PC-9 (cell line): ENCODE data around the gene ZDHHC18. TPM values are rescaled to one million over a fixed set of nuclear protein-coding genes. Genes with fewer than 3 reads are reported as not detected.

Experiments used
- BruUV-seq: library from RNA; stranded (reverse); fragments of 400-500 nt; replicated peaks from 2 replicates; lab custom pipeline; 2021; lab: Mats Ljungman, UMichigan
- CTCF ChIA-PET: fragments of 300-600 bp; sonication (Branson Sonifier 250); formaldehyde crosslinking; loops from one replicate; lab custom pipeline; 2022; ENCODE audit warnings: antibody characterized with exemption; lab: Charles Lee
- POLR2A ChIA-PET: fragments of 300-600 bp; sonication (Branson Sonifier 250); formaldehyde crosslinking; loops from one replicate; lab custom pipeline; 2022; ENCODE audit warnings: antibody characterized with exemption; ENCODE audit not compliant: unreplicated experiment; lab: Charles Lee
- DNase-seq, 2 experiments: peaks; one replicate each; pipeline versions ENCODE4 v3.0.0 to v3.0.0-alpha.2; 2015 to 2022; ENCODE audit warnings: mixed read lengths in 1 of 2
- H2AFZ ChIP-seq: fragments of 200-600 bp; sonication (generic); 2 replicates; pipeline ENCODE4 v1.8.1; 2017; ENCODE audit warnings: antibody characterized with exemption
- H3F3A ChIP-seq: fragments of 200-600 bp; sonication (generic); 2 replicates; pipeline ENCODE4 v1.8.1; 2017; ENCODE audit warnings: antibody characterized with exemption, mild to moderate bottlenecking, low read depth; ENCODE audit not compliant: insufficient read depth
- H3K27ac ChIP-seq: fragments of 200-600 bp; sonication (generic); 2 replicates; pipeline ENCODE4 v1.6.1; 2016; ENCODE audit warnings: mixed run types
- H3K27me3 ChIP-seq: fragments of 200-600 bp; sonication (generic); 2 replicates; pipeline ENCODE4 v1.6.1; 2016; ENCODE audit warnings: low read depth, mixed run types; ENCODE audit not compliant: insufficient read depth
- H3K36me3 ChIP-seq: fragments of 200-600 bp; sonication (generic); 2 replicates; pipeline ENCODE4 v1.6.1; 2016; ENCODE audit warnings: low read depth, mixed run types
- H3K4me1 ChIP-seq: fragments of 200-600 bp; sonication (generic); replicated peaks from 2 replicates; pipeline ENCODE4 v1.6.1; 2016; ENCODE audit warnings: mixed run types; ENCODE audit not compliant: insufficient read depth
- H3K4me2 ChIP-seq: fragments of 200-600 bp; sonication (generic); 2 replicates; pipeline ENCODE4 v1.6.1; 2017; ENCODE audit warnings: mixed run types
- H3K4me3 ChIP-seq: fragments of 200-600 bp; sonication (generic); 2 replicates; pipeline ENCODE4 v1.6.1; 2016; ENCODE audit warnings: mixed run types
- H3K79me2 ChIP-seq: fragments of 200-600 bp; sonication (generic); 2 replicates; pipeline ENCODE4 v1.6.1; 2017; ENCODE audit warnings: low read depth, mixed run types
- H3K9me2 ChIP-seq: fragments of 200-600 bp; sonication (generic); 2 replicates; pipeline ENCODE4 v1.8.1; 2017; ENCODE audit warnings: mild to moderate bottlenecking; ENCODE audit not compliant: insufficient read depth
- H3K9me3 ChIP-seq: fragments of 200-600 bp; sonication (generic); 2 replicates; pipeline ENCODE4 v1.8.1; 2016; ENCODE audit warnings: low read depth; ENCODE audit not compliant: insufficient read depth
- H4K20me1 ChIP-seq: fragments of 200-600 bp; sonication (generic); 2 replicates; pipeline ENCODE4 v1.8.1; 2017; ENCODE audit not compliant: insufficient read depth
- CTCF ChIP-seq: fragments of 200-600 bp; sonication (generic); conservative IDR thresholded peaks from 2 replicates; pipeline ENCODE4 v1.6.1; 2017; ENCODE audit warnings: mixed run types, antibody characterized with exemption, mild to moderate bottlenecking, moderate library complexity
- EZH2 ChIP-seq: fragments of 200-600 bp; sonication (generic); IDR thresholded peaks from 2 replicates; pipeline ENCODE4 v1.8.0; 2017; ENCODE audit warnings: antibody characterized with exemption, low read depth
- intact Hi-C: fragments of 100-400 bp; cut with micrococcal nuclease; formaldehyde crosslinking; loops from one replicate; pipeline ENCODE4 v1.10.0; 2022; ENCODE audit not compliant: unreplicated experiment
- total RNA-seq: library from RNA; stranded (reverse); gene quantifications from 2 replicates; pipeline ENCODE4 v1.2.3, GENCODE V29; 2021

ZDHHC18 gene
- total RNA-seq, 1 experiment from 2014 or later: 36.1 TPM

- Histone ChIP-seq H3K4me3 (no peak overlapping the region), H4K20me1 (no peaks in the 10 kb centered on the region), H2AFZ (no peak overlapping the region), H3K9me3 (no peaks in the 10 kb centered on the region), H3K79me2 (peaks cover 12% of the 10 kb centered on the region), H3K4me2 (no peak overlapping the region), H3K27ac (no peak overlapping the region), H3F3A (peaks cover 20% of the 10 kb centered on the region), H3K36me3 (no peaks in the 10 kb centered on the region), H3K9me2 (no peaks in the 10 kb centered on the region), H3K27me3 (no peaks in the 10 kb centered on the region), H3K4me1 (peaks cover 28% of the 10 kb centered on the region)
- intact Hi-C loops: no loop called here
- BruUV-seq: no TSS peak
- DNase-seq: no peak
- ChIA-PET POLR2A (interaction anchor here (0.6 kb wide), 1 partner anchor 39 kb away, joined by 7 read pairs; no protein-coding TSS in a partner anchor), CTCF (interaction anchor here (0.6 kb wide), 1 partner anchor 14 kb away, joined by 3 read pairs; no protein-coding TSS in a partner anchor)
- TF ChIP-seq CTCF (no peak), EZH2 (no peak)
Observed at GRCh38 chr1:26822737-26823395, 3.6 kb upstream of the ZDHHC18 start.

GRCh38 chr1:26824731-26825130 is 1.8 kb upstream of the ZDHHC18 start:
- peaks cover 30% of the 10 kb centered on the region for H3K79me2 ChIP-seq
- peak overlapping the region; percentile 94 for H3K27ac ChIP-seq
- no peaks in the 10 kb centered on the region for H4K20me1 ChIP-seq
- peak overlapping the region; percentile 86 for H3K4me2 ChIP-seq
- TF ChIP-seq EZH2 (no peak), CTCF (no peak)
- no peaks in the 10 kb centered on the region for H3K27me3 ChIP-seq
- no peaks in the 10 kb centered on the region; the same call in 1 of the 2 replicates for H3K36me3 ChIP-seq
- peak; percentile 38 to 90 for DNase-seq
- intact Hi-C loops: loop anchor here (1.0 kb wide), 2 partner anchors 25 to 39 kb away; partner anchors contain the start of gene SFN
- ChIA-PET CTCF (interaction anchor here (0.6 kb wide), 1 partner anchor 148 kb away, joined by 4 read pairs; no protein-coding TSS in a partner anchor), POLR2A (interaction anchor here (0.6 to 0.8 kb wide), 2 partner anchors 40 to 132 kb away, joined by 4 to 6 read pairs; no protein-coding TSS in a partner anchor)
- H3K9me3 ChIP-seq: no peaks in the 10 kb centered on the region
- H3K9me2 ChIP-seq: no peaks in the 10 kb centered on the region
- H3K4me1 ChIP-seq: peaks cover 34% of the 10 kb centered on the region
- H2AFZ ChIP-seq: peak overlapping the region; percentile 49; the same call in 1 of the 2 replicates
- no peak overlapping the region for H3K4me3 ChIP-seq
- peaks cover 20% of the 10 kb centered on the region for H3F3A ChIP-seq
- BruUV-seq: no TSS peak

GRCh38 chr1:26827106-26827604 is 667 bp downstream of the ZDHHC18 start:
- ChIA-PET CTCF (no interaction called here), POLR2A (no interaction called here)
- peaks cover 47% of the 10 kb centered on the region for H3K79me2 ChIP-seq
- peak overlapping the region; percentile 62; the same call in 1 of the 2 replicates for H3K4me3 ChIP-seq
- TF ChIP-seq EZH2 (no peak), CTCF (no peak)
- intact Hi-C loops: no loop called here
- DNase-seq: no peak
- H3K27ac ChIP-seq: no peak overlapping the region
- no peaks in the 10 kb centered on the region; the same call in 1 of the 2 replicates for H4K20me1 ChIP-seq
- peak overlapping the region; percentile 73 for H3K4me2 ChIP-seq
- H3K9me3 ChIP-seq: no peaks in the 10 kb centered on the region
- no peaks in the 10 kb centered on the region for H3K27me3 ChIP-seq
- peaks cover 20% of the 10 kb centered on the region for H3F3A ChIP-seq
- no peaks in the 10 kb centered on the region; the same call in 1 of the 2 replicates for H3K36me3 ChIP-seq
- BruUV-seq: no TSS peak
- no peaks in the 10 kb centered on the region for H3K9me2 ChIP-seq
- no peak overlapping the region for H2AFZ ChIP-seq
- H3K4me1 ChIP-seq: peaks cover 34% of the 10 kb centered on the region
